ENCODE measurements around the gene ITPR1.

ITPR1 gene

GRCh38 chr3:4472766-4473165 is 20.4 kb upstream of the ITPR1 start:
- Histone ChIP-seq H3K14ac (ENCODE audit: low read length in 2 of 2) (no peak overlapping the region), H3K79me1 (replicated peaks; ENCODE audit: low read length, poor library complexity, severe bottlenecking) (no peaks in the 10 kb centered on the region), H4K8ac (ENCODE audit: low read length) (no peak overlapping the region), H3K9ac (ENCODE audit: low read length) (no peak overlapping the region), H3K18ac (ENCODE audit: low read depth in 1 of 2, low read length in 2 of 2) (no peak overlapping the region), H3K9me3 (ENCODE audit: control insufficient read depth, low read length) (no peaks in the 10 kb centered on the region), H3K4me3 (ENCODE audit: insufficient read depth in 1 of 2, low read depth in 1 of 2, low read length in 2 of 2) (no peak overlapping the region), H3K27ac (ENCODE audit: low read length, poor library complexity, severe bottlenecking) (no peak overlapping the region), H2BK120ac (ENCODE audit: low read depth, low read length) (no peak overlapping the region), H3K36me3 (ENCODE audit: control insufficient read depth in 1 of 2, insufficient read depth in 2 of 2, low read depth in 1 of 2, low read length in 2 of 2) (no peaks in the 10 kb centered on the region), H2BK5ac (ENCODE audit: low read depth, low read length, poor library complexity, severe bottlenecking) (no peak overlapping the region), H2AFZ (ENCODE audit: low read depth, low read length) (no peak overlapping the region), H3K27me3 (ENCODE audit: control insufficient read depth in 1 of 2, insufficient read depth in 1 of 2, low read length in 2 of 2) (peaks cover 24 to 40% of the 10 kb centered on the region in 2 experiments), H2AK5ac (ENCODE audit: low read length, severe bottlenecking) (no peak overlapping the region), H3K23ac (ENCODE audit: low read length in 2 of 2) (no peak overlapping the region), H3K4me2 (ENCODE audit: low read length, poor library complexity, severe bottlenecking) (no peak overlapping the region), H3K4me1 (ENCODE audit: control insufficient read depth, insufficient read depth, low read depth, low read length) (peaks cover 5% of the 10 kb centered on the region), H3K4ac (ENCODE audit: low read depth in 1 of 2, low read length in 2 of 2) (no peak overlapping the region), H2BK12ac (ENCODE audit: low read length in 2 of 2) (no peak overlapping the region), H2BK15ac (ENCODE audit: low read depth, poor library complexity, severe bottlenecking) (no peak overlapping the region), H4K91ac (ENCODE audit: low read length) (no peak overlapping the region)
- 60% methylated on average over 2 of the region's 2 CpGs for WGBS
- no peak for DNase-seq

GRCh38 chr3:4474683-4475490 is 18.3 kb upstream of the ITPR1 start:
- Histone ChIP-seq H2BK5ac (ENCODE audit: low read depth, low read length, poor library complexity, severe bottlenecking) (no peak overlapping the region), H3K27ac (ENCODE audit: low read length, poor library complexity, severe bottlenecking) (no peak overlapping the region), H3K14ac (ENCODE audit: low read length in 2 of 2) (no peak overlapping the region), H2AFZ (ENCODE audit: low read depth, low read length) (no peak overlapping the region), H2BK12ac (ENCODE audit: low read length in 2 of 2) (no peak overlapping the region), H3K27me3 (ENCODE audit: control insufficient read depth in 1 of 2, insufficient read depth in 1 of 2, low read length in 2 of 2) (peaks cover 25 to 39% of the 10 kb centered on the region in 2 experiments), H3K4me3 (ENCODE audit: insufficient read depth in 1 of 2, low read depth in 1 of 2, low read length in 2 of 2) (no peak overlapping the region), H3K4ac (ENCODE audit: low read depth in 1 of 2, low read length in 2 of 2) (no peak overlapping the region), H3K36me3 (ENCODE audit: control insufficient read depth in 1 of 2, insufficient read depth in 2 of 2, low read depth in 1 of 2, low read length in 2 of 2) (no peaks in the 10 kb centered on the region), H3K79me1 (replicated peaks; ENCODE audit: low read length, poor library complexity, severe bottlenecking) (no peaks in the 10 kb centered on the region), H4K8ac (ENCODE audit: low read length) (no peak overlapping the region), H4K91ac (ENCODE audit: low read length) (no peak overlapping the region), H2BK120ac (ENCODE audit: low read depth, low read length) (no peak overlapping the region), H3K23ac (ENCODE audit: low read length in 2 of 2) (peak overlapping the region in 1 of 2 experiments; percentile 18), H3K18ac (ENCODE audit: low read depth in 1 of 2, low read length in 2 of 2) (no peak overlapping the region), H2BK15ac (ENCODE audit: low read depth, poor library complexity, severe bottlenecking) (no peak overlapping the region), H3K4me2 (ENCODE audit: low read length, poor library complexity, severe bottlenecking) (no peak overlapping the region), H3K9me3 (ENCODE audit: control insufficient read depth, low read length) (no peaks in the 10 kb centered on the region), H3K4me1 (ENCODE audit: control insufficient read depth, insufficient read depth, low read depth, low read length) (peaks cover 5% of the 10 kb centered on the region), H2AK5ac (ENCODE audit: low read length, severe bottlenecking) (no peak overlapping the region), H3K9ac (ENCODE audit: low read length) (no peak overlapping the region)
- peak; percentile 24 for DNase-seq
- WGBS, result 70% methylated on average over 7 of the region's 7 CpGs

GRCh38 chr3:4475804-4476203 is 17.3 kb upstream of the ITPR1 start:
- no peak overlapping the region for H4K8ac ChIP-seq (ENCODE audit: low read length)
- H3K4me3 ChIP-seq (ENCODE audit: insufficient read depth in 1 of 2, low read depth in 1 of 2, low read length in 2 of 2), result no peak overlapping the region
- no peak overlapping the region for H3K14ac ChIP-seq (ENCODE audit: low read length in 2 of 2)
- no peak overlapping the region for H2BK15ac ChIP-seq (ENCODE audit: low read depth, poor library complexity, severe bottlenecking)
- peaks cover 5% of the 10 kb centered on the region for H3K4me1 ChIP-seq (ENCODE audit: control insufficient read depth, insufficient read depth, low read depth, low read length)
- no peak overlapping the region for H3K4ac ChIP-seq (ENCODE audit: low read depth in 1 of 2, low read length in 2 of 2)
- H2AK5ac ChIP-seq (ENCODE audit: low read length, severe bottlenecking), result no peak overlapping the region
- no peak overlapping the region for H2BK12ac ChIP-seq (ENCODE audit: low read length in 2 of 2)
- H3K27ac ChIP-seq (ENCODE audit: low read length, poor library complexity, severe bottlenecking), result no peak overlapping the region
- no peak overlapping the region for H4K91ac ChIP-seq (ENCODE audit: low read length)
- H3K27me3 ChIP-seq (ENCODE audit: control insufficient read depth in 1 of 2, insufficient read depth in 1 of 2, low read length in 2 of 2), result peaks cover 20 to 35% of the 10 kb centered on the region in 2 experiments
- no peak overlapping the region for H3K4me2 ChIP-seq (ENCODE audit: low read length, poor library complexity, severe bottlenecking)
- no peak for DNase-seq
- H2BK120ac ChIP-seq (ENCODE audit: low read depth, low read length), result no peak overlapping the region
- H3K23ac ChIP-seq (ENCODE audit: low read length in 2 of 2), result no peak overlapping the region
- H3K18ac ChIP-seq (ENCODE audit: low read depth in 1 of 2, low read length in 2 of 2), result no peak overlapping the region
- no peaks in the 10 kb centered on the region for H3K79me1 ChIP-seq (replicated peaks; ENCODE audit: low read length, poor library complexity, severe bottlenecking)
- H3K9me3 ChIP-seq (ENCODE audit: control insufficient read depth, low read length), result no peaks in the 10 kb centered on the region
- no peak overlapping the region for H2BK5ac ChIP-seq (ENCODE audit: low read depth, low read length, poor library complexity, severe bottlenecking)
- no peak overlapping the region for H3K9ac ChIP-seq (ENCODE audit: low read length)
- H3K36me3 ChIP-seq (ENCODE audit: control insufficient read depth in 1 of 2, insufficient read depth in 2 of 2, low read depth in 1 of 2, low read length in 2 of 2), result no peaks in the 10 kb centered on the region
- H2AFZ ChIP-seq (ENCODE audit: low read depth, low read length), result no peak overlapping the region

GRCh38 chr3:4476496-4476895 is 16.7 kb upstream of the ITPR1 start:
- Histone ChIP-seq H2BK120ac (ENCODE audit: low read depth, low read length) (no peak overlapping the region), H3K4ac (ENCODE audit: low read depth in 1 of 2, low read length in 2 of 2) (no peak overlapping the region), H3K4me2 (ENCODE audit: low read length, poor library complexity, severe bottlenecking) (no peak overlapping the region), H3K27me3 (ENCODE audit: control insufficient read depth in 1 of 2, insufficient read depth in 1 of 2, low read length in 2 of 2) (peaks cover 20 to 29% of the 10 kb centered on the region in 2 experiments), H2AFZ (ENCODE audit: low read depth, low read length) (no peak overlapping the region), H2BK15ac (ENCODE audit: low read depth, poor library complexity, severe bottlenecking) (no peak overlapping the region), H2AK5ac (ENCODE audit: low read length, severe bottlenecking) (no peak overlapping the region), H3K79me1 (replicated peaks; ENCODE audit: low read length, poor library complexity, severe bottlenecking) (no peaks in the 10 kb centered on the region), H3K18ac (ENCODE audit: low read depth in 1 of 2, low read length in 2 of 2) (no peak overlapping the region), H2BK5ac (ENCODE audit: low read depth, low read length, poor library complexity, severe bottlenecking) (no peak overlapping the region), H3K9ac (ENCODE audit: low read length) (no peak overlapping the region), H3K4me3 (ENCODE audit: insufficient read depth in 1 of 2, low read depth in 1 of 2, low read length in 2 of 2) (no peak overlapping the region), H4K8ac (ENCODE audit: low read length) (no peak overlapping the region), H3K23ac (ENCODE audit: low read length in 2 of 2) (no peak overlapping the region), H3K4me1 (ENCODE audit: control insufficient read depth, insufficient read depth, low read depth, low read length) (peaks cover 5% of the 10 kb centered on the region), H2BK12ac (ENCODE audit: low read length in 2 of 2) (no peak overlapping the region), H3K36me3 (ENCODE audit: control insufficient read depth in 1 of 2, insufficient read depth in 2 of 2, low read depth in 1 of 2, low read length in 2 of 2) (no peaks in the 10 kb centered on the region), H4K91ac (ENCODE audit: low read length) (no peak overlapping the region), H3K9me3 (ENCODE audit: control insufficient read depth, low read length) (no peaks in the 10 kb centered on the region), H3K14ac (ENCODE audit: low read length in 2 of 2) (no peak overlapping the region), H3K27ac (ENCODE audit: low read length, poor library complexity, severe bottlenecking) (no peak overlapping the region)
- WGBS, result 24% methylated on average over 1 of the region's 1 CpG
- DNase-seq, result no peak

All from mesenchymal stem cell (in vitro differentiated cells and primary cell).